Stomach (tissue), 4 donors: ENCODE data around the gene KCNJ5.

ENCODE experiments used
- CTCF ChIP-seq, 7 experiments: fragments of 450-650 bp in 4 of 7; fragments of 200-600 bp in 3 of 7; sonication (generic) in 3 of 7; IDR thresholded peaks; one replicate each; pipeline ENCODE4 v1.5.1; 2016 to 2019; ENCODE audit warnings: antibody characterized with exemption in 7 of 7, control low read depth in 2 of 7, mild to moderate bottlenecking in 1 of 7
- EP300 ChIP-seq: sonication (generic); formaldehyde crosslinking; IDR thresholded peaks from one replicate; pipeline ENCODE4 v1.6.1; 2017; ENCODE audit warnings: antibody characterized with exemption
- POLR2A ChIP-seq, 4 donors: fragments of 450-650 bp; IDR thresholded peaks; one replicate each; pipeline ENCODE4 v1.6.1; 2016; ENCODE audit warnings: antibody characterized with exemption in 4 of 4, control low read depth in 2 of 4, mild to moderate bottlenecking in 1 of 4, moderate library complexity in 1 of 4
- POLR2AphosphoS5 ChIP-seq, 3 donors: sonication (generic); formaldehyde crosslinking; IDR thresholded peaks; one replicate each; pipeline ENCODE4 v1.6.1; 2016; ENCODE audit warnings: antibody characterized with exemption in 3 of 3

GRCh38 chr11:128962896-128963295, 71.7 kb downstream of the KCNJ5 start:
- no peak for TF ChIP-seq CTCF (IDR thresholded peaks at IDR 0.05)
- no peak for TF ChIP-seq POLR2AphosphoS5 (IDR thresholded peaks at IDR 0.05)
- TF ChIP-seq EP300 = no peak
- no peak for TF ChIP-seq POLR2A (IDR thresholded peaks at IDR 0.05)
